Psoas muscle (tissue), 8 donors: ENCODE data around the gene FFAR2. TPM values are rescaled to one million over a fixed set of nuclear protein-coding genes. Genes with fewer than 3 reads are reported as not detected.

Source experiments
- ATAC-seq, 4 donors: fragments of 200-7000 bp; cut with Tn5 transposase; one replicate each; pipeline ENCODE4 v1.9.1; 2020; ENCODE audit warnings: moderate library complexity in 3 of 4, mild to moderate bottlenecking in 2 of 4
- DNase-seq, 2 donors: peaks; one replicate each; pipeline ENCODE4 v3.0.0-alpha.2; 2020
- H3K27ac ChIP-seq: fragments of 200-600 bp; one replicate; pipeline ENCODE4 v1.8.0; 2022
- H3K27me3 ChIP-seq, 3 donors: fragments of 200-600 bp in 1 of 3; one replicate each; pipeline versions ENCODE4 v1.6.1 to v1.8.0; 2013 to 2022; ENCODE audit warnings: low read length in 2 of 3, mild to moderate bottlenecking in 2 of 3, moderate library complexity in 1 of 3; ENCODE audit not compliant: insufficient read depth in 3 of 3
- H3K36me3 ChIP-seq, 2 donors: fragments of 200-600 bp in 1 of 2; one replicate each; pipeline versions ENCODE4 v1.6.1 to v1.8.0; 2013 to 2022; ENCODE audit warnings: low read depth in 1 of 2, mild to moderate bottlenecking in 1 of 2, moderate library complexity in 1 of 2; ENCODE audit not compliant: insufficient read depth in 1 of 2
- H3K4me1 ChIP-seq: fragments of 200-600 bp; one replicate; pipeline ENCODE4 v1.8.0; 2022
- H3K4me3 ChIP-seq: fragments of 200-600 bp; one replicate; pipeline ENCODE4 v1.8.0; 2022; ENCODE audit warnings: mild to moderate bottlenecking
- H3K9me3 ChIP-seq: fragments of 200-600 bp; one replicate; pipeline ENCODE4 v1.8.0; 2022
- WGBS, 3 donors: extraction: QIAGEN DNeasy Blood & Tissue Kit; methylation state at CpG; one replicate each; pipeline versions ENCODE4 v1.1.6 to v1.1.7; 2013; 5-methylcytosine and 5-hydroxymethylcytosine counted together
- intact Hi-C, 2 donors: fragments of 100-400 bp; cut with DNase I; formaldehyde crosslinking; loops; one replicate each; pipeline versions ENCODE4 v1.11.0 to v1.14.2; 2022
- polyA plus RNA-seq, 3 donors: library from polyadenylated mRNA; stranded (reverse); fragments of 200-250 nt; gene quantifications; one replicate each; pipeline ENCODE4 v1.2.3, GENCODE V29; 2013
- total RNA-seq, 4 donors: library from RNA; stranded (reverse); fragmentation: NEBNext Ultra II Directional in 2 of 4; extraction: Animal tissue kit (Norgen Biotek cat#: 25700) in 2 of 4; gene quantifications; one replicate each; pipeline versions ENCODE4 v1.2.1 to v1.2.4, GENCODE V29; 2021 to 2023
- TF ChIP-seq, protein P1 (sequence below): fragments of 200-600 bp; IDR thresholded peaks from one replicate; pipeline ENCODE4 v1.8.0; 2022; ENCODE audit warnings: antibody characterized with exemption
- donor health status: healthy with polysubstance abuse.
- donor health status: DM: no; HTN: no; CAD: no; lungs with moderate emphysema.
- donor health status: Bipolar disorder and iron deficiency.
- donor health status: healthy.
- donor health status: DM: yes; HTN: yes; CAD: no.
- donor health status: DM: no; HTN: no; CAD: no.
- donor health status: DM: no; HTN: no; CAD: no.
- donor health status: DM: yes; HTN: yes; CAD: no.

FFAR2 gene
- total and polyA plus RNA-seq, 7 donors: 0.07 to 0.47 (median 0.14) TPM; not detected in 1

DNA sequence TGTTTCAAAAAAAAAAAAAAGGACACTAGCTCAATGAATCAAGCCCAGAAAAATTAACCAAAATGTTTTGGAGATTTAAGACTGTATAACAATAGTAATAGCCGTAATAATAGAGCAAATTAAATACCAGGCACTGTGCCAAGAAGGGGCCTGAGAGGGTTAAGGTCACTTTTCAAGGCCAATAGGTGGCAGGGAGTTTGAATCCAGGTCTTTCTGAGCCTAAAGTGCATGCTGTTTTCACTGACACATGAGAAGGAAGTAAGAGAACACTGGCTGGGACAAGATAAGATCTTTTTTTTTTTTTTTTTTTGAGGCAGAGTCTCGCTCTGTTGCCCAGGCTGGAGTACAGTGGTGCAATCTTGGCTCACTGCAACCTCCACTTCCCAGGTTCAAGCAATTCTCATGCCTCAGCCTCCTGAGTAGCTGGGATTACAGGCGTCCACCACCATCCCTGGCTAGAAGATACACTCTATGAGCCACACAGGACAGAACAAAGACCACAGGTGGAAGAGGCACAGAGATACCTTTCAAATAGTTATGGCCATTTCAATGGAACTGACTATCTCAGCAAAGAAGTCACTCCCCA is 7.7 kb downstream of the FFAR2 start:
- intact Hi-C loops: no loop called here
- TF ChIP-seq, protein P1, sequence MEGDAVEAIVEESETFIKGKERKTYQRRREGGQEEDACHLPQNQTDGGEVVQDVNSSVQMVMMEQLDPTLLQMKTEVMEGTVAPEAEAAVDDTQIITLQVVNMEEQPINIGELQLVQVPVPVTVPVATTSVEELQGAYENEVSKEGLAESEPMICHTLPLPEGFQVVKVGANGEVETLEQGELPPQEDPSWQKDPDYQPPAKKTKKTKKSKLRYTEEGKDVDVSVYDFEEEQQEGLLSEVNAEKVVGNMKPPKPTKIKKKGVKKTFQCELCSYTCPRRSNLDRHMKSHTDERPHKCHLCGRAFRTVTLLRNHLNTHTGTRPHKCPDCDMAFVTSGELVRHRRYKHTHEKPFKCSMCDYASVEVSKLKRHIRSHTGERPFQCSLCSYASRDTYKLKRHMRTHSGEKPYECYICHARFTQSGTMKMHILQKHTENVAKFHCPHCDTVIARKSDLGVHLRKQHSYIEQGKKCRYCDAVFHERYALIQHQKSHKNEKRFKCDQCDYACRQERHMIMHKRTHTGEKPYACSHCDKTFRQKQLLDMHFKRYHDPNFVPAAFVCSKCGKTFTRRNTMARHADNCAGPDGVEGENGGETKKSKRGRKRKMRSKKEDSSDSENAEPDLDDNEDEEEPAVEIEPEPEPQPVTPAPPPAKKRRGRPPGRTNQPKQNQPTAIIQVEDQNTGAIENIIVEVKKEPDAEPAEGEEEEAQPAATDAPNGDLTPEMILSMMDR: no peak
- DNase-seq (no peak), ATAC-seq (no peak)
- H3K9me3 ChIP-seq: no peaks in the 10 kb centered on the region
- no peak overlapping the region for H3K27ac ChIP-seq
- H3K4me1 ChIP-seq: peaks cover 5% of the 10 kb centered on the region
- H3K27me3 ChIP-seq: no peaks in the 10 kb centered on the region
- H3K36me3 ChIP-seq: no peaks in the 10 kb centered on the region
- 60 to 73% (median 69%) methylated on average over 3 of the region's 3 CpGs for WGBS, 3 donors
- H3K4me3 ChIP-seq: no peak overlapping the region

DNA sequence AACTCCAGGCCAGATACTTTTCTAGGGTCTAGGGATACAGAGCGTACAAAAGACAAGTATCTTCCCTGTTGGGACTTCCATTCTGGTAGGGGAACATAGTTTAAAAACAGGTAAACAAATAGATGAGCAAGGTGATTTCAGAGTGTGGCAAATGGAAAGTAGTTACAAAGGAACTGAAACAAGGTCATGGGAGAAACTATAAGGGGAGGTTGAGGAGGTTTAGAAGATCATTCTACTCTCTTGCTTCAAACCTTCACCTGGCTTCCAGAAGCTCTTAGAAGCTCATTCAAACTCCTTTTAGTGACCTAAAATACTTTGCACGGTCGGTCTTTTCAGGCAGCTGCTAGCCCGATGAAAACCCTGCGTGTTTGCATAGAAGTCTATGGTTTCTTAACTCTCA is 9.1 kb downstream of the FFAR2 start:
- H3K27ac ChIP-seq: no peak overlapping the region
- no peaks in the 10 kb centered on the region for H3K9me3 ChIP-seq
- intact Hi-C loops: no loop called here
- DNase-seq (no peak), ATAC-seq (no peak)
- 91 to 94% (median 93%) methylated on average over 5 of the region's 5 CpGs for WGBS, 3 donors
- H3K4me1 ChIP-seq: peaks cover 5% of the 10 kb centered on the region
- H3K4me3 ChIP-seq: no peak overlapping the region
- no peaks in the 10 kb centered on the region for H3K27me3 ChIP-seq
- TF ChIP-seq, protein P1: no peak
- H3K36me3 ChIP-seq: no peaks in the 10 kb centered on the region

DNA sequence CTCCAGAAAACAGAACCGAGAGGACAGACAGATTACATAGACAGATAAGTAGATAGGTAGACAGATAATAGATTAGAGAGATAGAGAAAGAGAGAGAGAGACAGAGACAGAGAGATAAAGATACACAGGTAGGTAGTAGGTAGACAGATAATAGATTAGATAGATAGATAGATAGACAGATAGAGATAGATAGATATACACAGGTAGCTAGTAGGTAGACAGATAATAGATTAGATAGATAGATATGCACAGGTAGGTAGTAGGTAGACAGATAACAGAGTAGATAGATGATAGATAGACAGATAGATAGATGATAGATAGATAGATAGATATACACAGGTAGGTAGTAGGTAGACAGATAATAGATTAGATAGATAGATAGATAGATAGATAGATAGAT is 10.1 kb downstream of the FFAR2 start:
- no peaks in the 10 kb centered on the region for H3K9me3 ChIP-seq
- no peaks in the 10 kb centered on the region for H3K36me3 ChIP-seq
- H3K4me1 ChIP-seq: peaks cover 5% of the 10 kb centered on the region
- H3K27ac ChIP-seq: no peak overlapping the region
- ATAC-seq: no peak
- peaks cover 0 to 2% (median 0%) of the 10 kb centered on the region in 3 donors for H3K27me3 ChIP-seq
- TF ChIP-seq, protein P1: no peak
- no peak for DNase-seq
- intact Hi-C loops: no loop called here
- no peak overlapping the region for H3K4me3 ChIP-seq
- 61 to 82% (median 81%) methylated on average over 1 of the region's 1 CpG for WGBS, 3 donors

DNA sequence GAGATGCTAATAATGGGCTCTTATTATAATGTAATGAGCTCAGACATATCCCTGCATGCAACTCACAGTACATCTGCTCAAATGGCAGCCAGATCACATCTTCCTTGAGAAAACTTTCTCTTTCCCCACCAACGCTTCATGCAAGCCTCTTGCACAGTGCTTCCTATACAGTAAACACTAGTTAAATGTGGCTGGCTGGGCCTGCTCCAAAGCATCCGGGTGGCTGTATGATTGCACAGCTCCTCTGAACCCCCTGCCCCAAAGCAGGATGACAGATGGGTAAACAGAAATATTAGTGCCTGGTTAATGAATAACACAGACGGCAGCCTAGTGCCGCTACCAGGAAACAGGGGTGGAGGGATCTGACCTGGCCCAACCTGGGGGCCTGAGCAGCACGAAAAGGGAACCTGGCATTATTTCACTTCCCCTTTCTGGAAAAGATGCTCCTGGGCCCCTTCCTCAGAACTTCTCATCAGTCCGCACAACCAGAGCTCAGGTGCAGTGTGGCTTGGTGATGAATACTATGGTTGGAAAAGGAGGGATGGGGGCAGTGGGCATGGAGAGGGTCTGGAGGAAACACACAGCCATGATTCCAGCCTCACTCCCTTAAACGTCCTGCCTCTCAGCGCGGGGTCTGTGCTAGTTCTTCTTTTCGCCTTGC is 10.8 kb downstream of the FFAR2 start:
- H3K27ac ChIP-seq: no peak overlapping the region
- intact Hi-C loops: no loop called here
- 37 to 49% (median 38%) methylated on average over 10 of the region's 10 CpGs for WGBS, 3 donors
- no peak for ATAC-seq
- H3K36me3 ChIP-seq: no peaks in the 10 kb centered on the region
- TF ChIP-seq, protein P1: no peak
- H3K27me3 ChIP-seq: peaks cover 0 to 2% (median 0%) of the 10 kb centered on the region in 3 donors
- no peaks in the 10 kb centered on the region for H3K9me3 ChIP-seq
- DNase-seq: peak in 1 of 2 donors; percentile 12
- no peak overlapping the region for H3K4me3 ChIP-seq
- peaks cover 5% of the 10 kb centered on the region for H3K4me1 ChIP-seq
